Left renal pelvis (tissue), 4 donors: ENCODE data around the gene CTCFL. TPM values are rescaled to one million over a fixed set of nuclear protein-coding genes. Genes with fewer than 3 reads are reported as not detected.
A peak's percentile ranks its signal among the peaks of the same experiment; 100 is the strongest.

Experiments
- DNase-seq, 4 donors: peaks; one replicate each; pipeline ENCODE4 v3.0.0-alpha.2; 2013; ENCODE audit warnings: low read depth in 4 of 4, low spot score in 3 of 4
- polyA plus RNA-seq, 4 donors: library from polyadenylated mRNA; unstranded; fragments of 120-200 nt; gene quantifications; one replicate each; pipeline ENCODE4 v1.2.1, GENCODE V29; 2013; ENCODE audit not compliant: insufficient read length in 4 of 4

Gene CTCFL
- polyA plus RNA-seq, 4 donors = 0.46 to 2.8 (median 1.7) TPM

GRCh38 chr20:57469418-57470211 is 55.3 kb downstream of the CTCFL start:
- DNase-seq = peak in 1 of 4 donors; percentile 48

GRCh38 chr20:57468523-57469417 is 56.2 kb downstream of the CTCFL start:
- no peak for DNase-seq

- no peak for DNase-seq
These were observed 57.2 kb downstream of the CTCFL start for GRCh38 chr20:57467742-57468141.

- no peak for DNase-seq
These were observed 59.0 kb downstream of the CTCFL start for GRCh38 chr20:57465943-57466342.

- no peak for DNase-seq
These were observed 59.5 kb downstream of the CTCFL start for GRCh38 chr20:57465486-57465885.

GRCh38 chr20:57464642-57465211 is 60.2 kb downstream of the CTCFL start:
- no peak for DNase-seq

- no peak for DNase-seq
These were observed 62.2 kb downstream of the CTCFL start for GRCh38 chr20:57462781-57463180.

GRCh38 chr20:57461726-57462125 is 63.2 kb downstream of the CTCFL start:
- DNase-seq = no peak

- DNase-seq = no peak
These were observed 64.0 kb downstream of the CTCFL start for GRCh38 chr20:57460781-57461465.

GRCh38 chr20:57459897-57460296 is 65.0 kb downstream of the CTCFL start:
- no peak for DNase-seq

- DNase-seq = no peak
These were observed 65.7 kb downstream of the CTCFL start for GRCh38 chr20:57459278-57459677.

GRCh38 chr20:57458400-57459160 is 66.4 kb downstream of the CTCFL start:
- DNase-seq = no peak

- DNase-seq = no peak
These were observed 67.5 kb downstream of the CTCFL start for GRCh38 chr20:57457243-57458095.

- no peak for DNase-seq
These were observed 68.8 kb downstream of the CTCFL start for GRCh38 chr20:57456116-57456515.

GRCh38 chr20:57455386-57455785 is 69.6 kb downstream of the CTCFL start:
- no peak for DNase-seq

GRCh38 chr20:57451795-57452661 is 72.9 kb downstream of the CTCFL start:
- no peak for DNase-seq

GRCh38 chr20:57451431-57451794 is 73.5 kb downstream of the CTCFL start:
- DNase-seq = no peak

GRCh38 chr20:57450931-57451330 is 74.0 kb downstream of the CTCFL start:
- DNase-seq = no peak
